Fibroblast of skin of left biceps (primary cell): ENCODE data around the gene PCDHGB4.
A peak's percentile ranks its signal among the peaks of the same experiment; 100 is the strongest.
"Not testable (repeated sequence)": the region's sequence is repeated elsewhere in the genome, so short reads cannot be mapped to it uniquely, and the experiment has no call there.

ENCODE experiments used
- DNase-seq, 2 experiments: peaks; one replicate each; pipeline ENCODE4 v3.0.0-alpha.2; 2013; ENCODE audit warnings: low read depth in 2 of 2

Gene PCDHGB4

GRCh38 chr5:141430332-141431113 lies 43.0 kb downstream of the PCDHGB4 start, which contains the start of gene PCDHGA12:
Gene PCDHGA12, plus strand, starts transcription at chr5:141430507. Its CDS starts 253 bp downstream, at chr5:141430760.
- peak; percentile 78 to 82 for DNase-seq

- no peak for DNase-seq
Measured at GRCh38 chr5:141431286-141431685, 43.8 kb downstream of the PCDHGB4 start.

- not testable (repeated sequence) for DNase-seq
Measured at GRCh38 chr5:141432308-141432707, 44.8 kb downstream of the PCDHGB4 start.

GRCh38 chr5:141432726-141433125 lies 45.2 kb downstream of the PCDHGB4 start:
- DNase-seq, result not testable (repeated sequence)

- no peak for DNase-seq
Measured at GRCh38 chr5:141434006-141434405, 46.5 kb downstream of the PCDHGB4 start.

GRCh38 chr5:141437221-141437620 lies 49.7 kb downstream of the PCDHGB4 start:
- no peak for DNase-seq

- DNase-seq, result no peak
Measured at GRCh38 chr5:141439411-141440141, 52.1 kb downstream of the PCDHGB4 start.
